GM19099 (cell line): ENCODE measurements around the gene PRRG2.

ENCODE experiments used
- POLR2A ChIP-seq: IDR thresholded peaks from 3 replicates; pipeline ENCODE4 v1.6.1; 2011; ENCODE audit warnings: low read depth; ENCODE audit not compliant: insufficient read length; ENCODE audit errors: extremely low read depth

Gene PRRG2

GRCh38 chr19:49553451-49554271 is 27.5 kb upstream of the PRRG2 start:
- no peak for TF ChIP-seq POLR2A

GRCh38 chr19:49554701-49555181 is 26.4 kb upstream of the PRRG2 start:
- TF ChIP-seq POLR2A: no peak

GRCh38 chr19:49555600-49556411 is 25.3 kb upstream of the PRRG2 start:
- TF ChIP-seq POLR2A: no peak

GRCh38 chr19:49556412-49557398 is 24.4 kb upstream of the PRRG2 start:
- TF ChIP-seq POLR2A: no peak

GRCh38 chr19:49557641-49558325 is 23.3 kb upstream of the PRRG2 start:
- TF ChIP-seq POLR2A: no peak

GRCh38 chr19:49558591-49558990 is 22.5 kb upstream of the PRRG2 start:
- no peak for TF ChIP-seq POLR2A

GRCh38 chr19:49559443-49559842 is 21.7 kb upstream of the PRRG2 start:
- TF ChIP-seq POLR2A: no peak

GRCh38 chr19:49559928-49560327 is 21.2 kb upstream of the PRRG2 start:
- TF ChIP-seq POLR2A: no peak

- TF ChIP-seq POLR2A: no peak
Observed at GRCh38 chr19:49560358-49560900, 20.7 kb upstream of the PRRG2 start.

- TF ChIP-seq POLR2A: no peak
Observed at GRCh38 chr19:49564616-49565045, 16.5 kb upstream of the PRRG2 start.

GRCh38 chr19:49565261-49565660 is 15.9 kb upstream of the PRRG2 start:
- no peak for TF ChIP-seq POLR2A

- no peak for TF ChIP-seq POLR2A
Observed at GRCh38 chr19:49566302-49566701, 14.8 kb upstream of the PRRG2 start.

- TF ChIP-seq POLR2A: no peak
Observed at GRCh38 chr19:49567861-49568441, 13.2 kb upstream of the PRRG2 start.

GRCh38 chr19:49570138-49570856 is 10.8 kb upstream of the PRRG2 start:
- no peak for TF ChIP-seq POLR2A
